Stimulated activated CD8-positive, alpha-beta memory T cell treated with anti-CD3 and anti-CD28 coated beads, Interleukin-7, amount 100 ng/mL, for 24 hours (primary cell): ENCODE results near the gene SMCO4.

Experiments used
- DNase-seq: peaks from one replicate; pipeline ENCODE4 v3.0.0-alpha.2; 2020; ENCODE audit warnings: low read depth

Gene SMCO4

GRCh38 chr11:93504110-93505095, 38.8 kb downstream of the SMCO4 start:
- DNase-seq: no peak

DNA sequence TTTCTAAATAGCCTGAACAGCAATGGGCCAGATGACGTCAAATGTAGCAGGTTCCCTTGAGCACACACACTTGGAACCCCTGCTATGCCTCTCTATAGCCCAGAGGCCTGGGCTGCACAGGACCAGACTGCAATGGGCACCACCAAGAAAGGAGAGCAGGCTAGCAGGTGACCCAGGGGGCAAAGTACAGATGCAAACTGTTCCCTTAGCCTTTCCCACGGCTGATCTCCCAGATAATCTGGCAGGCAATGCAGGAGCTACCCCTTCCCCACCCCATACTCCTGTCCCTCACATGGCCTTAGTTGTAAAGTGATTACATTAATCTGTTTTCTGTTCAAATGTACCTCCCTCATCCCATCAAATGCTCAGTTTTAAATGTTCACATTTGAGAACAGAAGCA, 41.3 kb downstream of the SMCO4 start:
- DNase-seq: no peak

DNA sequence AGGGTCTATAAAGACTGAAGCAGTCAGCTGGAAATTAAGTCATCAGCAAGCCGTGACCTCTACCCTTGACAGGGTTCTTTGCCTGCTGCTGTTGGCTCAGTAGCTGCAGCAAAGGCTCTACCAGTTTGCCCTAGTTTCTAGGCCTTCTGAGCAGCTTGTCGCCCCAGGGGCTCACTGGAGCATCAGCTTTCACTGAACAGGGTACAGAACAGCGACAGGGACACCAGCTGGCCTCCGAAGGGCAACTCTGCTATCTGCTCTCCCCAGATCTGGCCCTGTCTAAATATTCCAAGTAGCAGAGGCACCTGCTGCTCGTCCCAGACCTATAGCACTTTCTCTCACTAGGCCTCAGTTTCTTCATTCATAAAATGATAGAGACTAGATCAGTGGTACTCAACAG, 42.4 kb downstream of the SMCO4 start:
- no peak for DNase-seq

DNA sequence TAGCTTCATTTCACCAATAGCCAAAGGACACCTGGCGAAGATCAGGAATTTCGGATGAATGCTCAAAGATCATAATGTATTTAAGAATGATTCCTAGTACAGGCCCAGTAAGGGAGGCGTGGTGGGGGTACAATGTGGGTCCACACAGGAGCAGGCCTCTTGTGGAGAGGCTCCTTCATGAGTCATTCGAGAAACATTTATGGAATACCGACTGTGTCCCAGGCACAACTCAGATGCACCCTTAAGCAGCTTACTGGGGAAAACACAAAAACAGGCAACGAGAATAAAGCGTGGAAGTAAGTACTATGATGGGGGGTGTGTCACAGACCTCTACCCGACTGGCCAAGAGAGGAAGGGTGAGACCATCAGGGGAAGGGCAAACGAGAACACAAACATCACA, 44.5 kb downstream of the SMCO4 start:
- no peak for DNase-seq

- no peak for DNase-seq
Observed at GRCh38 chr11:93498161-93498560, 45.0 kb downstream of the SMCO4 start.

DNA sequence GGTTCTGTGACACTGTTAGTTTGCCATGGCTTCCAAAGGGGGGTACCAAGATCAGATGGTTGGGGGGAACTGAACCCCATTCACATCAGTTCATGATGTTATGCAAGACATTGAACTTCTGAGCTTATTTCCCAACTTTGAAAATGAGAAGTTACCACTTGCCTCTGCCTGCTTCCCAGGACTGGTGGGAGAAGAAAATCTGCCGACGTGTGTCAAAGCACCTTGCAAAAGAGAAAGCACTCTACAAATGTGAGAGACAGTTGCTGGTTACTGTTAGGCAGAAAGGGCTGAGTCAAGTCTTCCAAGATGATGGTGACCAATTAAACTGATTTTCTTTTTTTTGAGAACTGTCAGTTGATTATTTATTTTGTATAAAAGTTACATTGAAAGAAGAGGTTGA, 45.6 kb downstream of the SMCO4 start:
- no peak for DNase-seq

DNA sequence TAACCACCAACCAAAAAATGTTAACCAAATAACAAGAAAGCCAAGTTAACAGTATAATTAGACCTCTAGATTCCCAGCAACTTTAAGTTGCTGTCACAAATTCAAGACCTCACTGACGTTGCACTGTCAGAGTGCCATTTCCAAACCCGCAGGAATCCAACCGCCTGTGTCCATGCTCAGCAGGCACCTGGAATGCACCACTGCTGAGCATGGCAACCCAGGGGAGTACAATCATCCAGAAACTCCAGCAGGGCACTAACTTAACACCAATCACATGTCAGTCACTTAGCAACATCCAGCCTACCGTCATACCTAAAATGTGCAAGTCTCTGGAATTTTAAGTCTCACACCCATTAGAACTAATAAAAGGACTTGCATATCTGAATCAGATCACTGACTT, 48.8 kb downstream of the SMCO4 start:
- no peak for DNase-seq

DNA sequence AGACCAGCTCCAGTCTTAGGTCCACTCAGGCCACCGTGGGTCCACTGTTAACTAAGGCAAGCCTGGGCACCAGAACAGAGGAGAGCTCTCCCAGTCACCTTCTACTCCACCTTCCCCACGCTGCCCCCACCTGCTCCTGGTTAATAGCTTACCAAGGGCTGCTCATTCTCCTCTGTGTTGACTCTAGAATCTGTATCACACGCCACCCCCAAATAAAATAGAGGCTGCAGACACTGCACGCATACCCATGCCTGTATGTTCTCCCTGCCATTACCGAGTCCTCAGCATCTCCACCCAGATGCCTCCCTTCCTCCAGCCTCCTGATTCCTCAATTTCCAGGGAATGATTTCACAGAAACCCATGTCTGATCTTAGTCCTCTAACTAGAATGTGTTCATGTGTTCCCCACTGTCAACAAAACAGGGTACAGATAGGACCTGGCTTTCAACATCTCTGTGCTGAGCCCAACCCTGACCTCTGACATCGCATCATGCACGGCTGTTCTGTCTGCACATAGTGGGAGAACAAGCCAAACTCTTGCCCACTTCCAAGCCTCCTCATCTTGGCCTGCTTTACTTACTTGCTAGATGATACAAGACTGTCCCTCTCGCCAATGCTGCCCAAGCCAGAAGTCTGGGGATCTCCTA, 49.8 kb downstream of the SMCO4 start:
- DNase-seq: no peak

GRCh38 chr11:93492464-93493251, 50.5 kb downstream of the SMCO4 start:
- no peak for DNase-seq

GRCh38 chr11:93491973-93492372, 51.2 kb downstream of the SMCO4 start:
- DNase-seq: no peak

GRCh38 chr11:93490996-93491618, 52.1 kb downstream of the SMCO4 start:
- DNase-seq: no peak

GRCh38 chr11:93489841-93490240, 53.4 kb downstream of the SMCO4 start:
- DNase-seq: no peak

DNA sequence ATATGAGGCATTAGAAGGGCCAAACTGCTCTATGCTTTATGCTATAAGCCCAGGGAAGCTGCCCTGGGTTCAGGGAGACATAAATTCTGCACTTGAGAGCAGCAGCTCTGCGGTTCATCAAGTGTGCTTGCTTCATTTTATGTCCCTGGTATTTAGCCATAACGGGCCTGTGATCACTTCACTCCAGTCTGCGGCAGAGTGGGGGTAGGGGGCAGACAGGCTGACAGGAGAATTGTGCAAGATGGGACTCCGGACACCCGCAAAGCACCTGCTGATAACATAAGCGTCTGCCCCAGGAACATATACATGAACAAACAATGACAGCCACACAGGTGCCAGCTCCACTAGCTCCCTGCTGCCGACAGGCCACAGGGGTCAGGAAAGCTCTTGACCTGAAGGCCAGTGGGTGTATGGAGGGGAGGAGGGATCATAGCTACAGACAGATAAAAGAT, 56.1 kb downstream of the SMCO4 start:
- DNase-seq: no peak

DNA sequence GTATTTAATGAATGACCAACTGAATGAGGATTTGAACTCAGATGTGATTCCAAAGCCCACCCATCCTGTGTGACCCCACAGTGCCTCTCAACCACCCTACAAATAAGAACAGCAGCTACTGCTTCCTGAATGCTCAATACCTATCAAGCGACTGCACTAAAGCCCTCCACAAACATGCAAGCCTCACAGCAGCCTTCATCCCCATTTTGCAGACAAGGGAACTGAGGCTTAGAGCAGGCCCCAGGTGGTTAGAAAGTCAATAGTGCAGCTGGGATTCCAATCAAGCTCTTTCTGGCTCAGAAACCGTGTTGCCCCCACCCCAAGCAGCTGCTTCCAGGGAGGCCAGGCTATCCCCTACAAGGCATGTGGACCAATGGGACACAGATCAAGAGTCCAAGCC, 57.2 kb downstream of the SMCO4 start:
- no peak for DNase-seq

DNA sequence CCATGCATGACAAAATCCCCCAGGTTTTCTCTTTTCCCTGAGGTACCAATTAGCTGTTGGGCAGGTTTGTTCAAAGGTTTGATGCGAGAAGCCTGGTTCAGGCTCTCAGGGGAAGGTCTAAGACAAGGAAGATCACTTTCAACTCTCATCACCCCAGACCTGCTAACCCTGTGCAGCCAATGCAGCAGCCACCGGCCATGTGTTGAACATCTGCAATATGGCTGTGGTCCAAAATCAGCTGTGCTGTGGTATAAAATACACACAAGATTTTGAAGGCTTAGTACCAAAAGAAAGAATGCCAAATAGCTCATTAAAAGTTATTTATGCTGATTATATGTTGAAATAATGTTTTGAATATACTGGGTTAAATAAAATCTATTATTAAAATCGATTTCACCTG, 58.5 kb downstream of the SMCO4 start:
- no peak for DNase-seq

DNA sequence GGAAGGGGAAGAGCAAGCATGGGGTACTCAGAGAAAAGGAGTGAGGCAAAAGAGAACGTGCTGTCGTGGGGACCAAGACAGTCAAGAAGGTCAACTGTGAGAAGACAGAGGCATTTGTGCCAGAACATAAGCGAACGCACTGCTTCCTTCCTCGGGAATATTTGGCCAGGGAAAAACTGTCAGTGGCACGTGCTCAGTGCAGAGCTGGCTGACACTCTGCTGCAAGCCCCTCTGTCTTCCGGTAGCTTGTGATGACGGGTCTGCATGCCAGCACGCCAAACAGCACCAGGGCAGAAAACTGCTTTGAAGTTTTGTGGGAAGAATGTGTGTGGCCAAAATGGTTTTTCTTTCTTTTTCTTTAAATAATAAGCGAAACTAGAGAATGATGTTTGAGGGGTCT, 60.6 kb downstream of the SMCO4 start:
- no peak for DNase-seq

DNA sequence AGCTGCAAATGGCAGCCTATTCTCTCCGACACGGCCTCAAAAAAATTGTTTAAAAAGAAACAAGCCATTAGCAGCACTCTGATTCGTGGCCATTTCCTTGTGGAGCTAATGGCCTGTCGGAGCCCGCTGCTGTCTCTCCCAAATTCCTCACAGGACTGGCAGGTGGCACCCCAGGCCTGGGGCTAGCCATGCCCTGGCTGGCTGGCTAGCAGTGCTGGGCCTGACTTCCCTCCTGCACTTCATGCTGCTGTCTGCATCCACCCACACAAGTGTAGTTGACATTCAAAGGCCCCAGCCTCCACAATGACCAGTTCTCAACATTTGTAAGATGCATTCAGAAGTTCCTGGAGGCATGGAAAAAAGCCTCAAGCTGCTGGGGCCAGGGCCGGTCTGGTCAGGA, 61.5 kb downstream of the SMCO4 start:
- DNase-seq: no peak

- no peak for DNase-seq
Observed at GRCh38 chr11:93481279-93481678, 61.9 kb downstream of the SMCO4 start.

DNA sequence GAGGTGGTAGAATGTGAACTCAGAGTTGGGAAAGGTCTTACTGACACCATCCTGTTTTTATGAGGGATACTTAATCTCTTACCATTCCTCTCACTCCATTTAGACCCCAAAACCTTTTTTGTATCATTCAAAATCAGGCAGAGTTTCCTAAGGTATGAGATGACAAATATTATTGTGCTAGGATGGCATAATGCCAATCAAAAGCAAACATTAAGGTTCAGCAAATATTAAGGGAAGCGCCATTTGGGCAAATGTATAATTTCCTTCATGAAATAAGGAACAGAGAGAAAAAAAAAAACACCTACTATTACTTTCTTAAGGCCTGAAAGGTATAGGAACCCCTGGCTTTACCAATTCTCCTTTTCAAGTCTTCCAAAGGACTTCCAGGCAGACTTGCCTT, 62.4 kb downstream of the SMCO4 start:
- no peak for DNase-seq

- DNase-seq: no peak
Observed at GRCh38 chr11:93480256-93480655, 62.9 kb downstream of the SMCO4 start.

GRCh38 chr11:93478841-93479240, 64.3 kb downstream of the SMCO4 start:
- DNase-seq: no peak

DNA sequence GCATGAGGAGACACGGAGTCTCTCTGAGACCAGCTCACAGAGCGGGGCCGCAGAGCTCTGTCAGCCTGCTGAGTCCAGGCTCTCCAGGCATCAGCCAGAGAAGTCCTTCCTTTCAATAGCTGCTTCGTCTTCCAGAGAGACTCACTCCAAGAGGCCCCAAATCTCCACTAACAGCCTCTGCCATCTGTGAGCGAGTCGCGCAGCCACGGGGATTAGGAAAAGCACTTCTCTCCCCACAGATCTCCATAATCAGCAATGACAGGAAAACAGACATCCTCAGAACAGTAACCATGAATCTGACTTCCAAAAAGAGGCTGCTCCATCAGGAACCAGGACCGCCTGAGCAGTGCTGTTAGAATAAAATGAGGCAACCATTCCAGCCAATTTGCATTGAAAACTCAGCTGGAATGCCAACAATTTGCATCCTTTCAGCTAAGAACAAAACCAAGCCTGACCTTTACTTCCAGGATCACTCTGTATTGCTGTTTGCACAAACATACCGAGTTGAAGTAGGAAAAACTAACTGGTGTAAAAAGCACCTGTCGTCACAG, 65.4 kb downstream of the SMCO4 start:
- no peak for DNase-seq
